G401 (cell line): ENCODE results near the gene OR1J4. TPM values are rescaled to one million over a fixed set of nuclear protein-coding genes. Genes with fewer than 3 reads are reported as not detected.

ENCODE experiments used
- DNase-seq: peaks from one replicate; pipeline ENCODE4 v3.0.0-alpha.2; 2015; ENCODE audit warnings: low spot score
- in situ Hi-C: cut with HindIII; loops from 2 replicates; pipeline ENCODE4 v1.10.0; 2016; ENCODE audit warnings: low sequenced_read_pairs, mixed read lengths
- total RNA-seq: library from RNA; depleted of rRNA; stranded (reverse); fragments of >200 nt; shearing (Covaris generic); gene quantifications from 2 replicates; pipeline ENCODE4 v1.2.3, GENCODE V29; 2014; rRNA removed

The OR1J4 gene
- total RNA-seq, 1 experiment from 2014 or later, result not detected

- in situ Hi-C loops, result no loop called here
- no peak for DNase-seq
Measured at GRCh38 chr9:122562134-122562760, 43.3 kb downstream of the OR1J4 start.

DNA sequence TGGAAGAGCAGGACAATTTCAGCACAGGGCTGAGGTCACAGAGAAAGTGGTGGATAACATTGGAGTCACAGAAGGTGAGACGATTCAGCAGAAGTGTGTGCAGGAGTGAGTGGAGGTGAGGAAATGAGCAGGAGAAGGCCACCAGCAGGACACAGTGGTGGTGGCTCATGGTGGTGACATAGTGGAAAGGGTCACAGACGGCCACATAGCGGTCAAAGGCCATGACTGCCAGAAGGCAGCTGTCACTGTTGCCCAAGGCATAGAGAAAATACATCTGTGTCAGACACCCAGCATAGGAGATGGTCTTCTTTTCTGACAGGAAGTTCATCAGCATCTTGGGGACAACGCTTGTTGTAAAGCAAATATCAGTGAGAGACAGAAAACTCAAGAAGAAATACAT is 49.0 kb downstream of the OR1J4 start:
- in situ Hi-C loops, result no loop called here
- DNase-seq, result no peak

Other genes starting within 250 kb of the OR1J4 start
- gene PTGS1, start 148.1 kb upstream of the OR1J4 start, total RNA-seq, result not detected in 2 replicates
- not detected in 2 replicates for gene OR1J1, start 41.2 kb upstream of the OR1J4 start, total RNA-seq
- gene OR1J2, start 8.3 kb upstream of the OR1J4 start, total RNA-seq, result not detected in 2 replicates
- not detected in 2 replicates for gene OR1N1, start 8.2 kb downstream of the OR1J4 start, total RNA-seq
- gene OR1N2, start 34.0 kb downstream of the OR1J4 start, total RNA-seq, result not detected in 2 replicates
- not detected in 2 replicates for gene OR1L8, start 64.2 kb downstream of the OR1J4 start, total RNA-seq
- not detected in 2 replicates for gene OR1Q1, start 95.6 kb downstream of the OR1J4 start, total RNA-seq
- gene OR1B1, start 138.5 kb downstream of the OR1J4 start, total RNA-seq, result not detected in 2 replicates
- gene OR1L1, start 142.6 kb downstream of the OR1J4 start, total RNA-seq, result not detected in 2 replicates
- not detected in 2 replicates for gene OR1L3, start 156.0 kb downstream of the OR1J4 start, total RNA-seq
- gene OR1L4, start 204.8 kb downstream of the OR1J4 start, total RNA-seq, result not detected in 2 replicates
- not detected in 2 replicates for gene OR1L6, start 223.2 kb downstream of the OR1J4 start, total RNA-seq